ENCODE data around the gene PBRM1. TPM values are rescaled to one million over a fixed set of nuclear protein-coding genes. Genes with fewer than 3 reads are reported as not detected.
A peak's percentile ranks its signal among the peaks of the same experiment; 100 is the strongest.
"Not testable (repeated sequence)": the region's sequence is repeated elsewhere in the genome, so short reads cannot be mapped to it uniquely, and the experiment has no call there.

The PBRM1 gene
- 10 to 100 TPM; 44.1 to 64.2 (median 56.0) TPM for total RNA-seq (2021; fragmentation: NEBNext Ultra II Directional; extraction: Animal tissue kit (Norgen Biotek cat#: 25700))
- long read RNA-seq, partial matches to known transcripts, result 10 of 31 reads
- long read RNA-seq, other reads (novel, unspliced or antisense), result 21 of 31 reads

DNA sequence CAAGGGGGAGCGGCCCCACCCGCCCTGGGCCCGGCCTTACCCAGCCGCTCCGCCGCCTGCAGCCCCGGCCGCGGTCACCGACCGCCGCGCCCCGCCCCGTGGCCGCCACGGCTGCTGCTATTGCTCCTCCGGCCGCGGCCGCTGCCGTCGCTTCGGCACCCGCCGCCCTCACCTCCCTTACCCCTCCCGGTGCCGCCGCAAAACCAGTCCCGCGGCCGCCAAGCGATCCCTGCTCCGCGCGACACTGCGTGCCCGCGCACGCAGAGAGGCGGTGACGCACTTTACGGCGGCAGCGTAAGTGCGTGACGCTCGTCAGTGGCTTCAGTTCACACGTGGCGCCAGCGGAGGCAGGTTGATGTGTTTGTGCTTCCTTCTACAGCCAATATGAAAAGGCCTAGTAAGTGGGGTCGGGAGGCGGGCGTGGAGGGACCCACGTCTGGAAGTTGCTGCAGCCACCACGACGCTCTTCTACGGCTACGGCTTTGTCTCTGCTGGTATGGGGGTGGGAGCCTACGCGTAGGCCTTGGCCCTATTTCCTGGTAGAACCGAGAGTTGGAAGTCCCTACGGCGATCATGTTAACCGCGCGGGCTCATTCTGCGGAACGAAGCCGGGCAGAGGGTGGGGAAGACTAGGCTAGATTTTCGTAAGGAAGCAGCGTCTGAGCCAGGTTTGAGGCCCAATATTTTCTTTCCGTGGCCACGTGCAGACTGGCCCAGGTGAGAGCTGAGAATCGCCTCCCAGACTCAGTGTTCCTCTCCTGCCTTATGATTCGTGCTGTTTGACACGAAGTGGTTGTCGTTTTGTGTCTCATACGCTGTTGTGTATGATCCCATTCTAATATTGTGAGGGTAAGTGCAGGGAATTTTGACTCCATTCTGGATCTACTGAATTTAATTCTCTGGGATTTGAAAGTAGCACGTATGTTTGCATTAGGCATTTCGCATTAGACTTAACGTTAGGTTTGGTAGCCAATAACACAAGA, at the start of gene PBRM1, which contains the start of gene GNL3:
Gene PBRM1, minus strand, starts transcription at position 205 of the 983 bp plus-strand sequence.
Gene GNL3, plus strand, starts transcription at position 324 of the 983 bp plus-strand sequence. Its CDS starts 61 bp downstream, at position 385.
- peaks cover 70% of the 10 kb centered on the region for H3K4me1 Mint-ChIP-seq (ENCODE audit: low read depth)
- peaks cover 52% of the 10 kb centered on the region for H3K36me3 Mint-ChIP-seq (ENCODE audit: low read depth)
- H3K27me3 Mint-ChIP-seq (ENCODE audit: insufficient read depth), result peaks cover 3% of the 10 kb centered on the region
- DNase-seq, result peak; percentile 92
- H3K9me3 Mint-ChIP-seq, result no peaks in the 10 kb centered on the region; the same call in 1 of the 2 replicates
- H3K4me3 Mint-ChIP-seq, result peak within 1 kb of the TSS; percentile 100
- peak within 1 kb of the TSS; percentile 99 for H3K27ac Mint-ChIP-seq
- TF ChIP-seq, protein P1, sequence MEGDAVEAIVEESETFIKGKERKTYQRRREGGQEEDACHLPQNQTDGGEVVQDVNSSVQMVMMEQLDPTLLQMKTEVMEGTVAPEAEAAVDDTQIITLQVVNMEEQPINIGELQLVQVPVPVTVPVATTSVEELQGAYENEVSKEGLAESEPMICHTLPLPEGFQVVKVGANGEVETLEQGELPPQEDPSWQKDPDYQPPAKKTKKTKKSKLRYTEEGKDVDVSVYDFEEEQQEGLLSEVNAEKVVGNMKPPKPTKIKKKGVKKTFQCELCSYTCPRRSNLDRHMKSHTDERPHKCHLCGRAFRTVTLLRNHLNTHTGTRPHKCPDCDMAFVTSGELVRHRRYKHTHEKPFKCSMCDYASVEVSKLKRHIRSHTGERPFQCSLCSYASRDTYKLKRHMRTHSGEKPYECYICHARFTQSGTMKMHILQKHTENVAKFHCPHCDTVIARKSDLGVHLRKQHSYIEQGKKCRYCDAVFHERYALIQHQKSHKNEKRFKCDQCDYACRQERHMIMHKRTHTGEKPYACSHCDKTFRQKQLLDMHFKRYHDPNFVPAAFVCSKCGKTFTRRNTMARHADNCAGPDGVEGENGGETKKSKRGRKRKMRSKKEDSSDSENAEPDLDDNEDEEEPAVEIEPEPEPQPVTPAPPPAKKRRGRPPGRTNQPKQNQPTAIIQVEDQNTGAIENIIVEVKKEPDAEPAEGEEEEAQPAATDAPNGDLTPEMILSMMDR (IDR thresholded peaks at IDR 0.05), result no peak

DNA sequence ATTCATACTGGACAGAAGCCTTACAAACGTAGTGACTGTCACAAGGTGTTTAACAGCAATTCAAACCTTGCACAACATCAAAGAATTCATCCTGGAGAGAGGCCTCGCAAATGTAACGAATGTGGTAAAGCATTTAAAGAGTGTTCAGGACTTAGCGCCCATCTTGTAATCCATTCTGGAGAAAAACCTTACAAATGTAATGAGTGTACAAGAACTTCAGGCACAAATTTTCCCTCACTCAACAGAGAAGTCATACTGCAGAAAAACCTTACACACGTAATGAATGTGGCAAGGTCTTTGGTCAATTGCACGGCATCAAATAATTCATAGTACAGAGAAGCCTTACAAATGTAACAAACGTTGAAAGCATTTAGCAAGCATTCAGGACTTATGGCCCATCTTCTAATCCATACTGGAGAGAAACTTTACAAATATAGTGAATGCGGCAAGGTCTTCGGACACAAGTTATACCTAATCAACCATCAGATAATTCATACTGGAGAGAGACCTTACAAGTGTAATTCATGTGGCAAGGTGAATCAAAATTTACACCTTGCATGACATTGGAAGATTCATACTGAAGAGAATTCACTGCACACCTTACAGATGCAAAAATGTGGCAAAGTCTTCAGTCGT, 47.7 kb upstream of the PBRM1 start:
- Mint-ChIP-seq H3K4me1 (ENCODE audit: low read depth) (no peaks in the 10 kb centered on the region), H3K36me3 (ENCODE audit: low read depth) (peaks cover 78% of the 10 kb centered on the region), H3K27me3 (ENCODE audit: insufficient read depth) (no peaks in the 10 kb centered on the region), H3K27ac (no peak overlapping the region), H3K4me3 (no peak overlapping the region), H3K9me3 (peaks cover 62% of the 10 kb centered on the region)
- no peak for DNase-seq
- TF ChIP-seq, protein P1 (IDR thresholded peaks at IDR 0.05), result no peak

DNA sequence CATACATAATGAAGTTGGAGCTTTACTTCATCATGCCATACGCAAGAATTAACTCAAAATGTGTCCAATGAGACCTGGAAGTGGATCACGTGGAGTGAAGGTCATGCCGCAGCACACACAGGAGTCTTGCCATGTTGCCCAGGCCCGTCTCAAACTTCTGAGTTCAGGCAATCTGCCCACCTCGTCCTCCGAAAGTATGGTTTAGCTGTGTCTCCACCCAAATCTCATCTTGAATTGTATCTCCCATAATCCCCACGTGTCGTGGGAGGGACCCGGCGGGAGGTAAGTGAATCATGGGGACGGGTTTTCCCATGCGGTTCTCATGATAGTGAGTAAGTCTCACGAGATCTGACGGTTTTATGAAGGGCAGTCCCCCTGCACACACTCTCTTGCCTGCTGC, 45.9 kb upstream of the PBRM1 start:
- no peaks in the 10 kb centered on the region for H3K4me1 Mint-ChIP-seq (ENCODE audit: low read depth)
- H3K4me3 Mint-ChIP-seq, result no peak overlapping the region
- H3K9me3 Mint-ChIP-seq, result peaks cover 68% of the 10 kb centered on the region
- TF ChIP-seq, protein P1 (IDR thresholded peaks at IDR 0.05), result no peak
- no peaks in the 10 kb centered on the region for H3K27me3 Mint-ChIP-seq (ENCODE audit: insufficient read depth)
- no peak overlapping the region for H3K27ac Mint-ChIP-seq
- DNase-seq, result no peak
- H3K36me3 Mint-ChIP-seq (ENCODE audit: low read depth), result peaks cover 88% of the 10 kb centered on the region

DNA sequence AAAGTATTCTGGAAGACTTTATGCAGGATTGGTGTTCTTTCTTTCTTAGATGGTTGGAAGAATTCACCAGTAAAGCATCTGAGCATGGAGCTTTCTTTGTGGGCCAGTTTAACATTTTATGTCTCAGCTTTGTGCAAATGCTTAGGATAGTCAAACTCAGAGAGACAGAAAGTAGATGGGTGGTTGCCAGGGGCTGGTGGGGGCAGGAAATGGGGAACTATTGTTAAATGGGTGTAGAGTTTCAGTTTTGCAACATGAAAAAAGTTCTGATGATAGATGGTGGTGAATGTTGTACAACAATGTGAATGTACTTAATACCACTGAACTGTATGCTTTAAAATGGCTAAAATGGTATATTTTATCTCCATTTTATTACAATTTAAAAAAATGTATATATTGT, 45.0 kb upstream of the PBRM1 start:
- TF ChIP-seq, protein P1 (IDR thresholded peaks at IDR 0.05), result no peak
- no peaks in the 10 kb centered on the region for H3K4me1 Mint-ChIP-seq (ENCODE audit: low read depth)
- H3K9me3 Mint-ChIP-seq, result peaks cover 68% of the 10 kb centered on the region
- H3K36me3 Mint-ChIP-seq (ENCODE audit: low read depth), result peaks cover 89% of the 10 kb centered on the region
- H3K27ac Mint-ChIP-seq, result no peak overlapping the region
- H3K27me3 Mint-ChIP-seq (ENCODE audit: insufficient read depth), result no peaks in the 10 kb centered on the region
- no peak overlapping the region for H3K4me3 Mint-ChIP-seq
- DNase-seq, result no peak

DNA sequence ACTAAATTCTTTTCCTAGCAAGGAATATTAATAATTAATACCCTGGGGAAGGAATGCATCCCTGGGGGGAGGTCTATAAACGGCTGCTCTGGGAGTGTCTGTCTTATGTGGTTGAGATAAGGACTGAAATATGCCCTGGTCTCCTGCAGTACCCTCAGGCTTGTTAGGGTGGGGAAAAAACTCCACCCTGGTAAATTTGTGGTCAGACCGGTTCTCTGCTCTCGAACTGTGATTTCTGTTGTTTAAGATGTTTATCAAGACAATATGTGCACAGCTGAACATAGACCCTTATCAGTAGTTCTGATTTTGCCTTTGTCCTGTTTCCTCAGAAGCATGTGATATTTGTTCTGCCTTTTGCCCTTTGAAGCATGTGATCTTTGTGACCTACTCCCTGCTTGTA, 43.0 kb upstream of the PBRM1 start:
- not testable (repeated sequence) for H3K4me1 Mint-ChIP-seq (ENCODE audit: low read depth); H3K27me3 Mint-ChIP-seq (ENCODE audit: insufficient read depth); H3K27ac Mint-ChIP-seq; H3K4me3 Mint-ChIP-seq; DNase-seq
- peaks cover 69% of the 10 kb centered on the region for H3K36me3 Mint-ChIP-seq (ENCODE audit: low read depth)
- H3K9me3 Mint-ChIP-seq, result peaks cover 56% of the 10 kb centered on the region
